Duodenal mucosa (tissue), 2 donors: ENCODE results near the gene ZSCAN2.
"Not testable (repeated sequence)": the region's sequence is repeated elsewhere in the genome, so short reads cannot be mapped to it uniquely, and the experiment has no call there.

ENCODE experiments used
- H3K27ac ChIP-seq: one replicate; pipeline ENCODE4 v1.7.0; 2013; ENCODE audit warnings: low read depth, low read length
- H3K27me3 ChIP-seq, 2 donors: one replicate each; pipeline ENCODE4 v1.7.0; 2013; ENCODE audit warnings: low read length in 2 of 2, control low read depth in 1 of 2; ENCODE audit not compliant: insufficient read depth in 2 of 2, control insufficient read depth in 1 of 2
- H3K36me3 ChIP-seq, 2 donors: one replicate each; pipeline ENCODE4 v1.7.0; 2013; ENCODE audit warnings: low read length in 2 of 2, control low read depth in 1 of 2; ENCODE audit not compliant: insufficient read depth in 2 of 2, control insufficient read depth in 1 of 2
- H3K4me1 ChIP-seq, 2 donors: one replicate each; pipeline ENCODE4 v1.7.0; 2013; ENCODE audit warnings: low read length in 2 of 2, control low read depth in 1 of 2; ENCODE audit not compliant: insufficient read depth in 2 of 2, control insufficient read depth in 1 of 2
- H3K4me3 ChIP-seq, 2 donors: one replicate each; pipeline ENCODE4 v1.7.0; 2013; ENCODE audit warnings: low read length in 2 of 2, low read depth in 1 of 2
- H3K9ac ChIP-seq, 2 donors: one replicate each; pipeline ENCODE4 v1.7.0; 2013; ENCODE audit warnings: low read length in 2 of 2, low read depth in 1 of 2
- H3K9me3 ChIP-seq, 2 donors: one replicate each; pipeline ENCODE4 v1.7.0; 2013; ENCODE audit warnings: low read length in 2 of 2, control low read depth in 1 of 2; ENCODE audit not compliant: control insufficient read depth in 1 of 2

The ZSCAN2 gene

GRCh38 chr15:84633311-84634227 lies 32.8 kb downstream of the ZSCAN2 start:
- Histone ChIP-seq H3K9ac (peak overlapping the region; percentile 48 to 71), H3K27ac (peak overlapping the region; percentile 87), H3K4me3 (peak overlapping the region; percentile 79 to 83), H3K36me3 (peaks cover 0 to 8% of the 10 kb centered on the region in 2 donors), H3K27me3 (no peaks in the 10 kb centered on the region), H3K4me1 (peaks cover 20 to 26% of the 10 kb centered on the region in 2 donors), H3K9me3 (no peaks in the 10 kb centered on the region)

DNA sequence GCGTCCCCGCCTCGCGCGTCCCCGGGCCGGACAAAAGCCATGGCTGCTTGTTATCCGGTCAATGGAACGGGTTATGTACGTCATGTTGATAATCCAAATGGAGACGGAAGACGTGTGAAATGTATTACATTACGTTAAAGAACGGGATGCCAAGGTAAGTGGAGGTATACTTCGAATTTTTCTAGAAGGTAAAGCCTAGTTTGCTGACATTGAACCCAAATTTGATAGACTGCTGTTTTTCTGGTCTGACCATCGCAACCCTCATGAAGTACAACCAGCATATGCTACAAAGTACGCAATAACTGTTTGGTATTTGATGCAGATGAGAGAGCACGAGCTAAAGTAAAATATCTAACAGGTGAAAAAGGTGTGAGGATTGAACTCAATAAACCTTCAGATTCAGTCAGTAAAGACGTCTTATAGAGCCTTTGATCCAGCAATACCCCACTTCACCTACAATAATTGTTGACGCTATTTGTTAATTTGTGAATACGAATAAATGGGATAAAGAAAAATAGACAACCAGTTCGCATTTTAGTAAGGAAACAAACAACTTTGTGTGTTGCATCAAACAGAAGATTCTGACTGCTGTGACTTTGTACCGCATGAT lies 33.5 kb downstream of the ZSCAN2 start:
- peak overlapping the region; percentile 79 to 83 for H3K4me3 ChIP-seq

DNA sequence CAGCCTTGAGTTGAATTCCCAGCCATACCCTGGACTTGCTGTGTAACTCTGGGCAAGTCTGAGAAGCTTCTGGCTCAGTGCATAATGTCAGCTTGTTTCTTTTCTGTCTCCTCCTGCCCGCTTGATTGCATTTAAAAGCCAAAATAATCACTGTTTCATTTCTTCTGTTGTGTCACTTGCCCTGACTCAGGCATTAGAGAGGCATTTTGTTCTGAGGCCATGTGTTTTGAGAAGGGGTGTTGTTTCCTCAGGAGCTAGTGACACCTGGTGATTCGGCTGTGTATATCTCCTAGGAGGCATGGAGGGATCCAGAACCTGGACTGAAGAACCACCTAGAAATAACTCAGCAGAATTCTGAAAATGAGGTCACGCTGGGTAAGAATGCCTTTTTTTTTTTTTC lies 37.3 kb downstream of the ZSCAN2 start:
- Histone ChIP-seq H3K9ac (no peak overlapping the region), H3K27me3 (no peaks in the 10 kb centered on the region), H3K27ac (no peak overlapping the region), H3K4me1 (peaks cover 7 to 12% of the 10 kb centered on the region in 2 donors), H3K9me3 (no peaks in the 10 kb centered on the region), H3K4me3 (no peak overlapping the region), H3K36me3 (peaks cover 14 to 48% of the 10 kb centered on the region in 2 donors)

More for the DNA sequence above, 33.5 kb downstream of the ZSCAN2 start:
- Histone ChIP-seq H3K9me3 (no peaks in the 10 kb centered on the region), H3K27me3 (no peaks in the 10 kb centered on the region), H3K9ac (peak overlapping the region; percentile 48 to 71), H3K4me1 (peaks cover 20 to 26% of the 10 kb centered on the region in 2 donors), H3K27ac (peak overlapping the region; percentile 87), H3K36me3 (peaks cover 2 to 13% of the 10 kb centered on the region in 2 donors)

DNA sequence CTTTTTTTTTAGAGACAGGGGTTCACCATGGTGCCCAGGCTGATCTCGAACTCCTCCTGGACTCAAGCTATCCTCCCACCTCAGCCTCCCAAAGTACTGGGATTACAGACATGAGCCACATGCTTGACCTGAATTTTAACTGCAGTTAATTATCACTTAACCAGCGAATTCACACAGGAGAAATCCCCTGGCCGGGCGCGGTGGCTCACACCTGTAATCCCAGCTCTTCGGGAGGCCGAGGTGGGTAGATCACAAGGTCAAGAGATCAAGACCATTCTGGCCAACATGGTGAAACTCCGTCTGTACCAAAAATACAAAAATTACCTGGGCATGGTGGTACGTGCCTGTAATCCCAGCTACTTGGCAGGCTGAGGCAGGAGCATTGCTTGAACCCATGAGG lies 41.1 kb downstream of the ZSCAN2 start:
- not testable (repeated sequence) for H3K4me1 ChIP-seq, H3K27ac ChIP-seq, H3K27me3 ChIP-seq, H3K9ac ChIP-seq, H3K4me3 ChIP-seq, H3K9me3 ChIP-seq
- H3K36me3 ChIP-seq = peaks cover 30 to 79% of the 10 kb centered on the region in 2 donors

DNA sequence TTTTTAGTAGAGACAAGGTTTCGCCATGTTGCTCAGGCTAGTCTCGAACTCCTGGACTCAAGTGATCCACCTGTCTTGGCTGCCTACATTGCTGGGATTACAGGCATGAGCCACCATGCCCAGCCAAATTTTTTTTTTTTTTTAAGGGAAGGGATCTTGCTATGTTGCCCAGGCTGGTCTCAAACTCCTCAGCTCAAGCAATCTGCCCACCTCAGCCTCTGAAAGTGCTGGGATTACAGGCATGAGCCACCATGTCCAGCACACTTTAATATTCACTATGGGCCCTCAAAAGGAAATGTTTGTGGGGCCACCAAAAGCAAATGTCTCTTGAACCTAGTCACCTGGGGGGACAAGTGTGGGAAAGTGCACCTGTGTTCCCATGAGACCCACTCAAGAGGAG lies 41.8 kb downstream of the ZSCAN2 start:
- peaks cover 31 to 85% of the 10 kb centered on the region in 2 donors for H3K36me3 ChIP-seq

DNA sequence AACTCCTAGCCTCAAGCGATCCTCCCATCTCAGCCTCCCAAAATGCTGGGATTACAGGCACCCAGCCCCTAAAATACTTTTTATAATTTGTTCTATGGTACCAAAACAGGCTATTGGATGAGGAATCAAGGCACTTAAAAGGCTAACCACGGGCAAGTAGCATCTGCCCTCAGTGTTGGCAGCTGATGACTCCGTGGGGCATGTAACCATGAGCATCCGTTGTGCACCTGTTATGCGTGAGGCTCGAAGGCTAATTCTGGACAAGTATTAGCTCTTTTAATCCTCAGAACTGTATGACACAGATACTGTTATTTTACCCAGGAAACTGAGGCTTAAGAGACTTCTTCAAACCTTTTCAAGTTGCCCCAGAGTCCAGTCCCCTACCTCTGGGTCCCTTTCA lies 43.0 kb downstream of the ZSCAN2 start:
- H3K4me3 ChIP-seq = no peak overlapping the region
- H3K36me3 ChIP-seq = peaks cover 43 to 90% of the 10 kb centered on the region in 2 donors
- H3K9me3 ChIP-seq = no peaks in the 10 kb centered on the region
- H3K27ac ChIP-seq = no peak overlapping the region
- H3K27me3 ChIP-seq = no peaks in the 10 kb centered on the region
- no peaks in the 10 kb centered on the region for H3K4me1 ChIP-seq
- H3K9ac ChIP-seq = no peak overlapping the region

More for the DNA sequence above, 41.8 kb downstream of the ZSCAN2 start:
- not testable (repeated sequence) for H3K9ac ChIP-seq, H3K9me3 ChIP-seq, H3K4me1 ChIP-seq, H3K27me3 ChIP-seq, H3K27ac ChIP-seq, H3K4me3 ChIP-seq

DNA sequence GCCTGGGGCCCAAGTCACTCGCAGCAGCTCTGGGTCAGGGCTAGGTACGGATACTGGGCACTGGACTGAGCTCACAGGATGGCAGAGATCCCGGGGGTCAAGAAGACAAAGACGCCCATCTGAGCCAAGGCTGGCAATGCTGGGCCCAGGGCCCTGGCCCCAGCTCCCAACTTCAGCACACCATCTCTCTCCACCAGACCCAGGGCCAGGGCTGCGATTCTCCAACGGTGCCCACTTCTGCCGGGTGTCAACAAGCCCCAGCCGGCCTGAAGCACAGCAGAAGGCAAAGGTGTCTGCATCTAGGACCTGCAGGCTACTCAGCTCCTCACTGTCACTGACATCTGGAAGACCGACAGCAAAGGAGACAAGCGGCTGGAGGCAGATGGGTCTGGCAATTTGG lies 44.7 kb downstream of the ZSCAN2 start:
- Histone ChIP-seq H3K27ac (no peak overlapping the region), H3K4me3 (no peak overlapping the region), H3K36me3 (peaks cover 37 to 84% of the 10 kb centered on the region in 2 donors), H3K9me3 (no peaks in the 10 kb centered on the region), H3K9ac (no peak overlapping the region), H3K4me1 (no peaks in the 10 kb centered on the region), H3K27me3 (no peaks in the 10 kb centered on the region)

DNA sequence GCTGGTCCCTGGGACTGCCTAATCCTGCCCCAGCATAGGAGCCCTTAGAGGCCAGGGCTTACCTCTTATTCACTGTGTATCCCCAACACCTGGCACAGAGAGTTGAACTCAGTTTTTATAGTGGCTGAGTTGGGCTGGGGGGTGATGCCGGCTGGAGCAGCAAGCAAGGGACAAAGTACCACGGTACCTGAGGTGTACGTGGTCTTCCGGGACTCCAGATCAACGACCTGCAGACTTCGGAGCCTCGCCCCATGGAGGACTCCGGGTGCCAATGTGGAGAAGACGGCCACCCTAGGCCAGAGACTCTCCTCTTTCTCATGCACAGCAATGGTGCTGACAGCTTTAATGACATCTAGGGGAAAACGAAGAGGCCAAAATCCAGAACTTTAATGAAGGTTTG lies 45.2 kb downstream of the ZSCAN2 start:
- Histone ChIP-seq H3K9me3 (no peaks in the 10 kb centered on the region), H3K4me3 (no peak overlapping the region), H3K4me1 (no peaks in the 10 kb centered on the region), H3K36me3 (peaks cover 37 to 79% of the 10 kb centered on the region in 2 donors), H3K9ac (no peak overlapping the region), H3K27me3 (no peaks in the 10 kb centered on the region), H3K27ac (no peak overlapping the region)

DNA sequence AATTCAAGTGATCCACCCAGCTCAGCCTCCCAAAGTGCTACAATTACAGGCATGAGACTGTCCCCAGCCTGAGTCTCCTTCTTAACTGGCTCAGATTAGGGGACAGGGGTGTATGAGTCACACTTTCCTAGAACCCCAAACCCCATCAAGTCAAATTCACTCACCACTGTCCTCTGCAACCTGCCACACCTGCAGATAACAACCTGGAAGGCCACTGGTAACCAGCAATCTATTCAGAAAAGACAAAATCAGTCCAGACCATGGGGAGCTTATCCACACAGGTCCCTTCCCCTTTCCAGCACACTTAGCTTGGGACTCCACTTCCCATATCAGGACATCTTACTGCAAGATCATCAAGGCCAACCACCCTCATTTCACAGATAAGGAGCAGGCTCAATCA lies 46.9 kb downstream of the ZSCAN2 start:
- Histone ChIP-seq H3K36me3 (peaks cover 37 to 75% of the 10 kb centered on the region in 2 donors), H3K27ac (no peak overlapping the region), H3K9me3 (no peaks in the 10 kb centered on the region), H3K9ac (no peak overlapping the region), H3K27me3 (no peaks in the 10 kb centered on the region), H3K4me3 (no peak overlapping the region), H3K4me1 (peaks cover 0 to 5% of the 10 kb centered on the region in 2 donors)

DNA sequence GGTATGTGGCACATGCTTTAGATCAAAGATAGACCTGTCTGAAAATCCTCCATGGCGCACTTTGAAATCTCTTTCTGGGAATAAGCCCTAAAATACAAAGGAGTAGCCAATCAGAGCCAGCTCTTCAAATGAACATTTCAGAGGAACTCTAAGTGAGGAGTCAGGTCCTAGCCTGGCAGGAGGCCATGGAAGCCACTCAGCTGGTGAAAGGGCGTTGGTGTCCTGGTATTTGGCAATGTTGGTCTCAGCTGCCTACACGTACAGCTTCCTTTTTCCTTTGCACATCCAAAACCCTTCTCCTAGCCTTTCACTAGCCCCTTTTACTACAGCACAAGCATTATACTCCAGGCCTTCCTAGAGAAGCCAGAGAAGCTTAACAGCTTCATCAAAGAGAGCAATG lies 47.7 kb downstream of the ZSCAN2 start:
- peaks cover 3 to 12% of the 10 kb centered on the region in 2 donors for H3K4me1 ChIP-seq
- H3K27ac ChIP-seq = no peak overlapping the region
- no peak overlapping the region for H3K4me3 ChIP-seq
- H3K9me3 ChIP-seq = no peaks in the 10 kb centered on the region
- no peaks in the 10 kb centered on the region for H3K27me3 ChIP-seq
- no peak overlapping the region for H3K9ac ChIP-seq
- peaks cover 30 to 67% of the 10 kb centered on the region in 2 donors for H3K36me3 ChIP-seq
